Stimulated activated CD4-positive, alpha-beta T cell treated with anti-CD3 and anti-CD28 coated beads, Interleukin-12 subunit alpha, Interleukin-12 subunit beta, amount 100 ng/mL, for 4 hours (primary cell): Measurements from ENCODE around the gene CLASRP.

ENCODE experiments used
- DNase-seq: peaks from one replicate; pipeline ENCODE4 v3.0.0-alpha.2; 2020

CLASRP gene

GRCh38 chr19:45021971-45022370 is 16.9 kb upstream of the CLASRP start:
- DNase-seq, result no peak

DNA sequence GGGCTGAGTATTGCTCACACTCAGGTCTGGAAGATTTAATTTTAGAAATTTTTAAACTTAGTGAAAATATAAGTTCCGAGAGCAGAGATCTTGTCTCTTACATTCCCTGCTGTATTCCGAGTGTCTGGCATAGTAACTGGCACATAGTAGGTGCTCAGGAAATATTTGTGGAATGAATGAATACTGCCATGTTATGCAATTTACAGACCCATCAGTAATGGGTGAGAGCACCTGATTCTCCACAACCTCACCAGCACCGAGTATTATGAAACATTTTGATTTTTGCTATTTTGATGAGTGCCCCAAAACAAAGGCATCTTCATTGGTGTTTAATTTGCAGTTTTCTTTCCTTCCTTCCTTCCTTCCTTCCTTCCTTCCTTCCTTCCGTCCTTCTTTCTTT is 15.8 kb upstream of the CLASRP start:
- no peak for DNase-seq

DNA sequence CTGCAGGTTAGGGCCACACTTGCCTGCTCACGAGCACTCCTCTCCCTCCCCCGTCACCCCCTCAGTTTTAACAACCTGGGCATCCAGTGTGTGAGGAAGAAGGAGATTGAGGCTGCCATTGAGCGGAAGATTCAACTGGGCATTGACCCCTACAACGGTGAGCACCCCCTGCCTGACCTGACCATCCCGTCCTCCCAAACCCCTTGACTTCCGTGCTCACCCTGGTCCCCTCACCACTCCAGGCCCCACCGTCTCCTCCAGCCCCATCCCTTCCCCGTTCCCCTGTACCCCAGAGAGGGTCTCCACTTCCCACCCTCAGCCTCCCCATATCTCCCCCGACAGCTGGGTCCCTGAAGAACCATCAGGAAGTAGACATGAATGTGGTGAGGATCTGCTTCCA is 13.6 kb upstream of the CLASRP start:
- DNase-seq, result no peak

DNA sequence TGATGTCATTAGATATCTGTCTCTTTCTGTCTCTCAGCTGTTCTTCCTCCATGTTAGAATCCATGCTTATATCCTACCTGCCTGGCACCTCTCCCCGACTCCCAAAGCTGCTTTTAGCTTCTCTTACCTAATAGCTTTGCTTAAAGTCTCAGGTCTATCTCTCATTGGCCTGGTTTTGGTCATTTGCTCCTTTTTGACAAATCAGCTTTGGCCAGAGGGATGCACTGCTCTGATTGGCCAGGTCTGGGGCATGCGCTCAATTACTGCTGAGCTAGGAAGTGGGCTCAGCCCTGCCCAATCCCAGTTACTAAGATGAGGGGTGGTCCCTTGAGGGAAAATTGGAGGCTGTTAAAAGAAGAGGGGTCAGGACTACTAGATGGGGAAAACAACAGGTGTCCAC is 11.5 kb upstream of the CLASRP start:
- no peak for DNase-seq

DNA sequence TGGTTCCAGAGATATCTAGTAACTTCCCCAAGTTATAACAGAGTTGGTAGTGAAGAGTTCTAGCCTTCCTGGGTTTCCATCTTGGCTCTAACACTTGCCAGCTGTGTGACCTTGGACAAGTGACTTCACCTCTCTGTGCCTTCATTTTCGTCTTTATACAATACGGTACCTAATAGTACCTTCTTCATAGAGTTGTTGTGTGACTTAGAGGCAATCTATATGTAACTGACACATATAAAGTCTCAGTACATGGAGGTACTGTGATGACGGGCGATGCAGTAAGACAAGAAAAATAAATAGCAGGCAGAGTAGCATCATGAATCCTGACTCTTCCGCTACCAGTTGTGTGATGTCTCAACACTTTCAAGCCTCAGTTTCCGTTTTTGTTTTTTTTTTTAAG is 8.0 kb upstream of the CLASRP start:
- no peak for DNase-seq

- DNase-seq, result no peak
Observed at GRCh38 chr19:45032421-45032820, 6.4 kb upstream of the CLASRP start.

GRCh38 chr19:45035755-45036154 is 3.1 kb upstream of the CLASRP start:
- no peak for DNase-seq

GRCh38 chr19:45037393-45038169 is 1.3 kb upstream of the CLASRP start:
- no peak for DNase-seq

DNA sequence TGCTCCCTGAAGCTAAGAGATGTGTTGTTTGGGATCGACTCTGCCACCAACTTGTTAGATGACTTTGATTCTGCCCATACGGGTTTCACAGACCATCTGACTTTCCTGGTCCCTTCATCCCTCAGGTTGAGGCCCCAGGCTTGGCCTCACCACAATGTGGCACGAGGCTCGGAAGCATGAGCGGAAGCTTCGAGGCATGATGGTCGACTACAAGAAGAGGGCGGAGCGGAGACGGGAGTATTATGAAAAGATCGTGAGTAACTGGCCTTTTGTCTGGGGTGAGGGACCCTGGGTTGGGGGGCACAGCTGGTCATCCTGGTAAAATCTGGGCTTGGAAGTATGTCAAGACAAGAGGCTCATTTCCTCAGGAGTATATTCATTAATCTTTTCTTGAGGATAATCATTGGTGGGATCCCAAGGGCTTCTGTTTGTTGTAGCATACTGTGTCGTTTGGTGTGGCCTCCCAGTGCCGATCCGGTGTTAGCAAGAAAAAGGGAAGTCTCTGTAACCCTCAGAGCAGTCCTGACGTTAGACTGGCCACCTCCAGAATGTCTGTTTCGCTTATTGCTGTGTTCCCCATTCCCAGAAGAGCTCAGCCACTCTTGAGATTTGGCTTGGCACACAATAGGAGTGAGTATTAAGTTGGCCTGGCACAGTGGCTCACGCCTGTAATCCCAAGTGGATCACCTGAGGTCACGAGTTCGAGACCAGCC is 1.4 kb downstream of the CLASRP start:
- no peak for DNase-seq

DNA sequence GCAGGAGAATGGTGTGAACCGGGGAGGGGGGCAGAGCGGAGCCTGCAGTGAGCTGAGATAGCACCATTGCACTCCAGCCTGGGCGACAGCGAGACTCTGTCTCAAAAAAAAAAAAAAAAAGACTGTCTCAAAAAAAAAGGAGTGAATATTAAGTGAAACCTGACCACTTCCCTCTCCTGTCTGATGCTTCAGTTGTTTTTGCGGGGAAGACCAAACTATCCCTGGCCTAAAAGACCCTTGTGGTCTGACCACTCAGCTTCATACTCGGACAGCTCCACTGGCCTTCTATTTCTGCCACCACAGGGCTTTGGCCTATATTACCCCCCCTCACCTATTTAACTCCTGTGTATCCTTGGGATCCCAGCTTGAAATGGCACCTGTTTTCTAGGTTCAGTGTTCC is 2.3 kb downstream of the CLASRP start:
- no peak for DNase-seq

DNA sequence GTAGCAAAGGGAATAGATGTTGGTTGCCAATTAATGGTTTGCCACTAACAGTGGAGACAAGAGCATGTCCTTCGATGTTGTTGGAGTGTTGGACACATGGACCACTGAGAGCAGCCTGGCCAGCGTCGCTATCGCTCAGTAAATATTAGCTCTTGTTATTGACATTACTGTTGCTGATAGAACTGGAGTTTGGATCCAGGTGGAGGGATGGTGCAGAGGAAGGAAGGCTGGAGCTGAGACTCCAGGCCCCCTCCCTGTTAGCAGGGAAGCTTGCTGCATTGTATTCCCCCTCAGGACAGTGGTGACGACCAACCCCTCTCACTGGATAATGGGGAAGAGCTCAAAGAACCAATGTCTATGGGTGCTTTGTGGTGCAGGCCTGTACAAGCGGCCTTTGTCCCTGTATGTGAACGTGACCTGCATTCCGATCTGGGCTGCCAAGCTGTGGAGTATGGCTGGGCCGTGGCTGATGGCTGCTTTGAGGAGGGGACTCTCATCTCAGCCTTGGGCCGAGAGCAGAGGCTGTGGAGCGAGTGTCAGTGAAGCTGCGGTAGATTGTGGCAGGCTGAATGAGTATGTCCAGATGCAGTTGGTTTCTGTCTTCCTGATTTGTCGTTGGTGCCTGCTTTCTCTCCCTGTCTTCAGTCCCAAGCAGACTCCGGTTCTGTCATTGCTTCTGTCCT is 7.0 kb downstream of the CLASRP start:
- no peak for DNase-seq

GRCh38 chr19:45046355-45046754 is 7.5 kb downstream of the CLASRP start:
- DNase-seq, result no peak

DNA sequence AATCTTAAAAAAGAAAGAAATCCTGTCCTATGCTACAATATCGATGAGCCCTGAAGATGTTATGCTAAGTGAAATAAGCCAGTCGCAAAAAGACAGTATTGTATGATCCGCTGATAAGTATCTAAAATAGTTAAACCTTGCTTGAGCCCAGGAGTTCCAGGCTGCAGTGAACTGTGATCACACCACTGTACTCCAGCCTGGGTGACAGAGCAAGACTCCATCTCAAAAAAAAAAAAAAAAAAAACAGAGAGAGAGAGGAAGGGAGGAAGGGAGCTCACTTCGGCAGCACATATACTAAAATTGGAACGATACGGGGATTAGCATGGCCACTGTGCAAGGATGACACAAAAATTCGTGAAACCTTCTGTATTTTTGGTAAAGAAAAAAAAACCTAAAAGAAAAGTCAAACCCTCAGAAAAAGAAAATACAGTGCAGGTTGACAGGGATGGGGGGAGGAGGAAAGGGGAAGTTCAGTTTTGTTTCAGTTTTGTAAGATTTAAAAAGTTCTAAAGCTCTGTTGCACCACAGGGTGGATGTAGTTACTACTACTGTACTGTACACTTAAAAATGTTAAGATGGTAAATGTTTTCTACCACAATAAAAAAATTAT is 8.4 kb downstream of the CLASRP start:
- no peak for DNase-seq

DNA sequence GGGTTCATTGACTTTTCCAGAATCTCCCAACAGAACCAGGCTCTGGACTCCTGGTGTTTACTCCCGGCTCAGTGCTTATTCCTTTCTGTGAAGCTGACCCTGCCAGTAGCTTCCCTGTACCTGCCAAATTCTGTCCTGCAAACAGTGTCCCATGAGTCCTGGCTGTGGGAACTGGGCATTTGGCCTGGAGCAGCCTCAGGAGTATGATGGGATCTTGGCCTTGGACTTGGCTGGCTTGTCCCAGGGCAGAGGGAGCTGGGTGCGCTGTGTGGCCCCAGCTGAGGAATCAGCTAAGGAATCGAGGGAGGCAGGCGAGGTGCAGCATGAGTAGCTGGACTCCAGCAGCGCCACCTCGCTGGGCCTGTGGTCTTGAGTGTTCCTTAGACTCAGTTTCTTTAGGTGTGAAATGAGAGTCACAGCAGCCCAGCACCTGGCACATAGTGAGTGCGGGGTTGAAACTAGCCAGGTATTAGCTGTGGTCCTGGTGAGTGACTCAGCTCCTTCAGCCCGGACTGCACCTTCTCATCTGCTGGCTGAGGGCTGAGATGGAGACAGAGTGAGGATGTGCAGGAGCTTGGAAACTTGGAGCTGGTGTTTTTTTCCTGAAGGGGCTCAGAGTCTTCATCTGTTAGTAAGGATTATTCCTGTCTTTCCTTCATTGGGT is 10.4 kb downstream of the CLASRP start:
- no peak for DNase-seq

GRCh38 chr19:45050036-45050435 is 11.2 kb downstream of the CLASRP start:
- DNase-seq, result no peak

DNA sequence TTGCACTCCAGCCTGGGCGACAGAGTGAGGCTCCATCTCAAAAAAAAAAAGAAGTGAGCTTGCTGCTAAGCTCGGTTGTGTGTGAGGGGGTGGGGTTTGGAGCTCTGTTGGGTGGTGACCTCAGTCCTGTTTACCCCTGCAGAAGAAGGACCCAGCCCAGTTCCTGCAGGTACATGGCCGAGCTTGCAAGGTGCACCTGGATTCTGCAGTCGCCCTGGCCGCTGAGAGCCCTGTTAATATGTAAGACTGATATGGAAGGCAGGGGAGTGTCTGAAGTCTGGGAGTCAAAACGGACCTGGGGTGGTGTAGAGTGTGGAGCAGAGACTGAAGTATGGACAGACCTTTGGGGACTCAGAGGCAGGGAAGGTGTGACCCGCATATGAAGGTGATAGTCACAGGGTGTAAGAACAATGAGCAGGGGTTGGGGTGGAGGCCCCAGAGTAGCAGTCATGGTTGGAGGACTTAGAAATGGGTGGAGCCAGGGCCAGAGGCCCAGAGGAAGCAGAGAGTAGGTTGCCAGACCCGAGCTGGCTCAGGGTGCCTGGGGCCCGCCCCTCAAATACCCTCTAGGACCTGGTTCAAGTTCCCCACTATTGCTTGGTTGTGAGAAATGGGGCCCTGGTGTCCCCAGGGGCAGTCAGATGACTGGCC is 13.2 kb downstream of the CLASRP start:
- no peak for DNase-seq

DNA sequence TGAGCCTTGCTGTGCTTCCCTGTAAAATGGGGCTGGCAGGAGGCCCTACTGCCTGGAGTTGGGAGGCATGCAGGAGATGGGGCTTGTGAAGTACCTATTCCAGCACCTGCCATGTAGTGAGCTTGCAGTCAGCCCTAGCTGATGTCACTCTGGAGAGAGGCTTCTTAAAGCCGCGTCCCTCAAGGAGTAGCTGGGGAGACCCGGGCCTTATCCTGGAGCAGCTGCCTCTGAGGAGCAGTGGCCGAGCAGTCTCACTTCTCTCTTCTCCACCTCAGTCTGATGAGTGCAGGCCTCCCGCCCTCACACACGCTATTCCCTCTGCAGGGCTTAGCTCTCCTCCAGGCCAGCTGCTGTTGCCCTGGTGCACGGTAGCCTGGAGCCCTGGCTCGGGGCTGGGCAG is 18.0 kb downstream of the CLASRP start:
- no peak for DNase-seq

DNA sequence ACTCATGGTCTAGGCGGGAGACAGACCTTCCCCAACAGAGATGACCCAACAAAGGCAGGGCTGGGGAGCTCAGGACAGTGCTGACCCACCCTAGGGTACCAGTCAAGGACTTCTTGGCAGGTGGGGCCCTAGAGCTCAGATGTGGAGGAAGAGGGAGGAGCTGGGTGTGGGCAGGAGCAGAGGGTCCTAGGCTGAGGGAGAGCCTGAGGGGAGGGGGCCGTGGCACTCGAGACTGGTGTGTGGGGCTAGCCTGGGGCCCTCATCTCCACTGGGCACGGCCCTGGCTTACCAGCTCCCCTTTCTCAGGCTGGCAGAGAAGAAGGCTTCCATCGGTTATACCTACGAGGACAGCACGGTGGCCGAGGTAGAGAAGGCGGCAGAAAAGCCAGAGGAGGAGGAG is 18.6 kb downstream of the CLASRP start:
- DNase-seq, result no peak

- no peak for DNase-seq
Observed at GRCh38 chr19:45058622-45059159, 19.8 kb downstream of the CLASRP start.

- DNase-seq, result peak; percentile 76
Observed at GRCh38 chr19:45059258-45059965, 20.6 kb downstream of the CLASRP start.

GRCh38 chr19:45061965-45062364 is 23.1 kb downstream of the CLASRP start:
- no peak for DNase-seq
